Measurements from ENCODE around the gene PRKN.

The PRKN gene

GRCh38 chr6:162230147-162230752, 497.3 kb downstream of the PRKN start:
- Histone ChIP-seq H2AFZ (ENCODE audit: low read length) (no peak overlapping the region), H3K36me3 (replicated peaks; ENCODE audit: insufficient read depth, low read length) (no peaks in the 10 kb centered on the region), H3K4me2 (ENCODE audit: low read depth, low read length) (no peak overlapping the region), H3K9ac (ENCODE audit: low read length) (no peak overlapping the region), H3K4me3 (ENCODE audit: low read length) (no peak overlapping the region), H3K79me2 (ENCODE audit: low read length) (no peaks in the 10 kb centered on the region), H3F3A (ENCODE audit: insufficient read depth, low read length) (no peaks in the 10 kb centered on the region), H3K9me2 (replicated peaks; ENCODE audit: insufficient read depth, low read length) (no peaks in the 10 kb centered on the region), H3K4me1 (ENCODE audit: low read length) (no peaks in the 10 kb centered on the region), H3K9me3 (replicated peaks; ENCODE audit: insufficient read depth, low read length) (no peaks in the 10 kb centered on the region), H3K27me3 (replicated peaks; ENCODE audit: insufficient read depth, low read length) (no peaks in the 10 kb centered on the region), H3K27ac (ENCODE audit: low read length) (no peak overlapping the region), H4K20me1 (ENCODE audit: insufficient read depth, low read length) (no peaks in the 10 kb centered on the region)
- DNase-seq, result no peak
- TF ChIP-seq CTCF (IDR thresholded peaks at IDR 0.05; ENCODE audit: low read length) (no peak), EZH2phosphoT487 (IDR thresholded peaks at IDR 0.05; ENCODE audit: low read length) (no peak), EZH2 (optimal IDR thresholded peaks at IDR 0.05; ENCODE audit: low read depth, low read length) (no peak)

- no peaks in the 10 kb centered on the region for H3K9me2 ChIP-seq (replicated peaks; ENCODE audit: insufficient read depth, low read length)
- no peak overlapping the region for H3K4me2 ChIP-seq (ENCODE audit: low read depth, low read length)
- DNase-seq, result no peak
- H3K9me3 ChIP-seq (replicated peaks; ENCODE audit: insufficient read depth, low read length), result no peaks in the 10 kb centered on the region
- no peak overlapping the region for H3K27ac ChIP-seq (ENCODE audit: low read length)
- H3K79me2 ChIP-seq (ENCODE audit: low read length), result no peaks in the 10 kb centered on the region
- no peaks in the 10 kb centered on the region for H3K36me3 ChIP-seq (replicated peaks; ENCODE audit: insufficient read depth, low read length)
- no peaks in the 10 kb centered on the region for H4K20me1 ChIP-seq (ENCODE audit: insufficient read depth, low read length)
- no peak overlapping the region for H3K4me3 ChIP-seq (ENCODE audit: low read length)
- TF ChIP-seq EZH2phosphoT487 (IDR thresholded peaks at IDR 0.05; ENCODE audit: low read length) (no peak), CTCF (IDR thresholded peaks at IDR 0.05; ENCODE audit: low read length) (no peak), EZH2 (optimal IDR thresholded peaks at IDR 0.05; ENCODE audit: low read depth, low read length) (no peak)
- H3K9ac ChIP-seq (ENCODE audit: low read length), result no peak overlapping the region
- no peak overlapping the region for H2AFZ ChIP-seq (ENCODE audit: low read length)
- no peaks in the 10 kb centered on the region for H3K27me3 ChIP-seq (replicated peaks; ENCODE audit: insufficient read depth, low read length)
- no peaks in the 10 kb centered on the region for H3F3A ChIP-seq (ENCODE audit: insufficient read depth, low read length)
- H3K4me1 ChIP-seq (ENCODE audit: low read length), result no peaks in the 10 kb centered on the region
These were observed 498.5 kb downstream of the PRKN start for GRCh38 chr6:162229093-162229492.

GRCh38 chr6:162226803-162227202, 500.8 kb downstream of the PRKN start:
- no peak overlapping the region for H3K4me2 ChIP-seq (ENCODE audit: low read depth, low read length)
- no peaks in the 10 kb centered on the region for H3K79me2 ChIP-seq (ENCODE audit: low read length)
- no peak overlapping the region for H3K4me3 ChIP-seq (ENCODE audit: low read length)
- H3F3A ChIP-seq (ENCODE audit: insufficient read depth, low read length), result no peaks in the 10 kb centered on the region
- H3K9me3 ChIP-seq (replicated peaks; ENCODE audit: insufficient read depth, low read length), result no peaks in the 10 kb centered on the region
- no peak overlapping the region for H2AFZ ChIP-seq (ENCODE audit: low read length)
- H3K27ac ChIP-seq (ENCODE audit: low read length), result no peak overlapping the region
- H3K36me3 ChIP-seq (replicated peaks; ENCODE audit: insufficient read depth, low read length), result no peaks in the 10 kb centered on the region
- no peaks in the 10 kb centered on the region for H3K27me3 ChIP-seq (replicated peaks; ENCODE audit: insufficient read depth, low read length)
- no peak for DNase-seq
- TF ChIP-seq EZH2phosphoT487 (IDR thresholded peaks at IDR 0.05; ENCODE audit: low read length), result no peak
- TF ChIP-seq EZH2 (optimal IDR thresholded peaks at IDR 0.05; ENCODE audit: low read depth, low read length), result no peak
- TF ChIP-seq CTCF (IDR thresholded peaks at IDR 0.05; ENCODE audit: low read length), result no peak
- H3K9me2 ChIP-seq (replicated peaks; ENCODE audit: insufficient read depth, low read length), result no peaks in the 10 kb centered on the region
- no peaks in the 10 kb centered on the region for H3K4me1 ChIP-seq (ENCODE audit: low read length)
- H4K20me1 ChIP-seq (ENCODE audit: insufficient read depth, low read length), result no peaks in the 10 kb centered on the region
- no peak overlapping the region for H3K9ac ChIP-seq (ENCODE audit: low read length)
